SK-N-MC (cell line): ENCODE data around the gene FRAT1.

Source experiments
- EZH2 ChIP-seq: fragments of 200-600 bp; sonication (generic); IDR thresholded peaks from one replicate; pipeline ENCODE4 v1.6.1; 2017; ENCODE audit warnings: antibody characterized with exemption
- POLR2AphosphoS5 ChIP-seq: IDR thresholded peaks from 2 replicates; pipeline ENCODE4 v1.6.1; 2012; ENCODE audit warnings: mild to moderate bottlenecking, low read depth, low read length, borderline replicate concordance

- TF ChIP-seq EZH2 (no peak), POLR2AphosphoS5 (no peak; the same call in 1 of the 2 replicates)
These were observed at the start of gene FRAT1 for GRCh38 chr10:97318772-97319651.
